Epithelial cell of proximal tubule (primary cell): ENCODE results near the gene ADPRHL1. TPM values are rescaled to one million over a fixed set of nuclear protein-coding genes. Genes with fewer than 3 reads are reported as not detected.

Experiments
- DNase-seq: peaks from one replicate; pipeline ENCODE4 v3.0.0-alpha.2; 2011; ENCODE audit warnings: low read depth
- H3K4me3 ChIP-seq: 2 replicates; pipeline ENCODE4 v1.5.1; 2011; ENCODE audit warnings: low read depth, mild to moderate bottlenecking, low read length
- CTCF ChIP-seq: conservative IDR thresholded peaks from 2 replicates; pipeline ENCODE4 v1.5.1; 2012; ENCODE audit warnings: low read depth, mild to moderate bottlenecking, low read length
- total RNA-seq: library from RNA; depleted of rRNA; stranded (reverse); fragments of >200 nt; gene quantifications from 2 replicates; pipeline ENCODE4 v1.2.3, GENCODE V29; 2015

The ADPRHL1 gene
- total RNA-seq, 1 donor from 2014 or later = 3.3 TPM

- no peak overlapping the region for H3K4me3 ChIP-seq
- no peak for DNase-seq
- no peak for TF ChIP-seq CTCF
Observed at GRCh38 chr13:113431171-113431570, 22.1 kb downstream of the ADPRHL1 start.

GRCh38 chr13:113430378-113431110, 22.7 kb downstream of the ADPRHL1 start:
- DNase-seq = no peak
- no peak for TF ChIP-seq CTCF
- H3K4me3 ChIP-seq = no peak overlapping the region

DNA sequence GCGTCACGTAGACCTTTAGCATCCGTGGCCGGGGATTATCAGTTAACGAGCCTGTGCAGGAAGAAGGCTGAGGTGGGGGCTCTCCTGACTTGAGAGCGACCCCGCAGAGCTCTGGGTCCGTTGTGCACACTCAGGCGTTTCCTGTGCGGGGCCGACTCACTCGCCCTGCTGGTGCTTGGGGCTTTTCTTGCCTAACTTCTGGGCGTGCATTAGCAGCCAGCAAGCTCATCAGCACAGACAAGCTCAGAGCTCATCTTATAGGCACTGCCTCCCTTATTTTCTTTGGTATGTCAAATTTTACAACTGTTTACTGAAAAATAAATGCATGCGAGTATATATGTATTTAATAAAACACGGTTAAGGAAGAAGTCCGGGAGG, 23.7 kb downstream of the ADPRHL1 start:
- no peak overlapping the region for H3K4me3 ChIP-seq
- no peak for TF ChIP-seq CTCF
- DNase-seq = no peak

DNA sequence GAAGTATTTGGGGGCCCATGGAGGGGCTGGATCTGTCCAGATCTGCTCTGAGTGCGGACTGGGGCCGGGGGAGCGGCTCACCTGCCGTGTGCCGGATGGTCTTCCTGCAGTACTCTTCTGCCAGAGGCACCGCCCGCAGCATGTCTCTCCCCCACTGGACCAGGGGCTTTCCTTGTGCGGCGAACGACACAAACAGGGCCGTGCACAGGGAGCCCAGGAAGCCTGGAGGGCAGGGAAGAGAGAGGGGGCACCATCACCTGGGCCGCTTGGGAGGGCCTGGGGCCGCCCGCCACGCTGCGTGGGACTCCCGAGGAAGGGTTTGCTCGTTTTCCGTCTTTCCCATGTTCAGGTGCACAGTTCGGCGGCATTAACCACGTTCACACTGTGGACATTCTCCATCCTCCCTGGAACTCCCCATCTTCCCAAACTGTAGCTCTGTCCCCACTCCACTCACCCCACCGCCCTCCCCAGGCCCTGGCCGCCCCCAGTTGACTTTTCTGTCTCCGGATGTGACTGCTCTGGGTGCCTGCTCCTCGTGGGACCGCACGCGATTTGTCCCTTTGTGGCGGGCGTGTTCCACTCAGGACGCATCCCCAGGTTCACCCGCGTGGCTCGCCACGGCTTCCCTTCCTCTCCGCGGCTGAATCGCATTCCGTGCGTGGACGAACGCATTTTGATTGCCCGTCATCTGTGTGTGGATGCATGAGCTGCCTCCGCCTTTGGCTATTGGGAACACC, 24.2 kb downstream of the ADPRHL1 start:
- no peak for TF ChIP-seq CTCF
- H3K4me3 ChIP-seq = no peak overlapping the region
- no peak for DNase-seq

DNA sequence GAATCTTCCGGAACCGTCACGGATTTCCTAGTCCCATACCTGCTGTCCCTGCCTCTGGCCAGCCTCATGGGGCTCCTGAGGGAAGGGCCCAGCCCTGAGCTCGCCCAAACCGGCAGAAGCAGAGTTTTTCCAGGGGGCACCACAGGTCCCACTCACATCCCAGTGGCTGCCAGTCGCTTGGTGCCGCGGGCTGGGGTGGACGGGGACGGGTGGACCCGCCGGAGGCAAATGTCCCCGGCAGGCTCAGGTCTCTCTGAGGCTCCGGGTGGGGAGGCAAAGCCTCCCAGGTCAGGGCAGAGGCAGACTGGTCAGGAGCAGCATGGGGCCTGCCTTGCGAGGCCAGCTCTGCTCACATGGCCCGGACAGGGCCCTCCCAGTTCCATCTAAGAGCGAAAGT, 24.8 kb downstream of the ADPRHL1 start:
- TF ChIP-seq CTCF = no peak
- no peak for DNase-seq
- no peak overlapping the region for H3K4me3 ChIP-seq

DNA sequence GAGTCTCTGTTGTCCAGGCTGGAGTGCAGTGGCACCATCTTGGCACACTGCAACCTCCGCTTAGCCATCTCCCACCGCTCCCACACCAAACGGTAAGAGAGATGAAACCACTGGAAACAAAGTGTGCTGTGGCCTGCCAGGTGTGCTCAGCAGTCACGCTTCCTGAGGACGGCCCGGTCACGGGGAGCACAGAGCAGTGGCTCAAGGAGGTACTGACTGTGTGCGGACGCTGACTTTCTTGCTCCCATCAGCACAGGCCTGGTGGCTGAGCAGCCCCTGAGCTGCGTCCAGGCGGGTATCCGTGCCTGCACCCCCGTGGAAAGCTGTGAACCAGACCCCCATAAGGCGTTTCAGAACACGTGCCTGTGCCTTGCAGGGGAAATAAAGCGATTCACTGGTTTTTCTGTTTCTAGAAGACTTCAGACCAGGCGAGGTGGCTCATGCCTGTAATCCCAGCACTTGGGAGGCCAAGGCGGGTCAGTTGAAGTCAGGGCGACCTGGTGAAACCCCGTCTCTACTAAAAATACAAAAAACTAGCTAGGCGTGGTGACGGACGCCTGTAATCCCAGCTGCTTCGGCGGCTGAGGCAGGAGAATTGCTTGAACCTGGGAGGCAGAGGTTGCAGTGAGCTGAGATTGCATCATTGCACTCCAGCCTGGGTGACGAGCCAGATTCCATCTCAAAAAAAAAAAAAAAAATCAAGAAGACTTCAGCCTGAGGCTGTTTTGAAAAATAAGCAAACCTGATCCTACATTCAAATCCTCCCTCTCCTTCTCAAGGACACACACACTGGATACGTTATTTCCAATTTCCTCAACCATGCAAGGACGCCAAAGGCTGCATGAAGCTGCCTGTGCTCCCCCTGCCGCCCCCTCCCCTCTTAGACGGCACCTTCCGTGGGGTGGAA, 25.5 kb downstream of the ADPRHL1 start:
- TF ChIP-seq CTCF = no peak
- no peak for DNase-seq
- no peak overlapping the region for H3K4me3 ChIP-seq
